GM19099 (cell line): ENCODE data around the gene CXorf38.

Experiments used
- POLR2A ChIP-seq: IDR thresholded peaks from 3 replicates; pipeline ENCODE4 v1.6.1; 2011; ENCODE audit warnings: low read depth; ENCODE audit not compliant: insufficient read length; ENCODE audit errors: extremely low read depth

CXorf38 gene, protein sequence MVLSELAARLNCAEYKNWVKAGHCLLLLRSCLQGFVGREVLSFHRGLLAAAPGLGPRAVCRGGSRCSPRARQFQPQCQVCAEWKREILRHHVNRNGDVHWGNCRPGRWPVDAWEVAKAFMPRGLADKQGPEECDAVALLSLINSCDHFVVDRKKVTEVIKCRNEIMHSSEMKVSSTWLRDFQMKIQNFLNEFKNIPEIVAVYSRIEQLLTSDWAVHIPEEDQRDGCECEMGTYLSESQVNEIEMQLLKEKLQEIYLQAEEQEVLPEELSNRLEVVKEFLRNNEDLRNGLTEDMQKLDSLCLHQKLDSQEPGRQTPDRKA

DNA sequence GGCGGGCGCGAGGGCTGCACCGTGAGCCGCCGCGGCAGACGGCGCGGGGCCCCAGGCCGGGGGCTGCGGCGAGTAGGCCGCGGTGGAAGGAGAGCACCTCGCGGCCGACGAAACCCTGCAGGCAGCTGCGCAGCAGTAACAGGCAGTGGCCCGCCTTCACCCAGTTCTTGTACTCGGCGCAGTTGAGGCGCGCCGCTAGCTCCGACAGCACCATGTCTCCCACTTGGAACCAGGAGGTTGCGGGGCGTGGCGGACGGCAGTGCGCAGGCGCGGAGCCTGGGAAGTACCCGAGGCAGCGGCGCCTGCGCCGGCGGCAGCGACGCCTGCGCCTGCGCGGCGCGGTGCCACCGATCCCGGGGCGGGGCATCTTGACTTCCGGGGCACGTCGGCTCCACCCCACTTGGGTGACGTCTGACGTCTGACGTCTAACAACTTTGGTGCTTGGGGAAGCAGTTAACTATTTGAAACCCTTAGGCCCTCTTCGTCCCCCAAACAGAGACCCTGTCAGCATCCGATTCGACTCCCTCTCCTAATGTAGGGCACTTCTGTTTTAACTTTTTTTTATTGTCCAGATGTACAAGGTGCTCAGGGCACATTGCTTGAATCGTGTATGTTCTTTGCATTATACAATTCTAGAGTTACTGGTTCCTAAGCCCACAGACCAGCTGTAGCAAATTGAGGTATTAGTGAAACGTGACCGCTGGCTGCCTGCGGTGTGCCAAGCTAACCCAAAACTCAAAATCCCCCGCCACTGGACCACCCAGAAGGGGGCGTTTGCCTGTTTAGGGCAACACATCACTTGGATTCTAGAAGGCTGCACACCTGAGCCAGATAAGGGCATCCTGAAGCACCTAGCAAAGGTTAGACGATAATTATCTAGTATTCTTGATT is at the start of gene CXorf38:
CXorf38 (minus strand) TSS at position 255 of the 891 bp plus-strand sequence; CDS start at position 214, 41 bp downstream.
- TF ChIP-seq POLR2A, result peak; percentile 81

DNA sequence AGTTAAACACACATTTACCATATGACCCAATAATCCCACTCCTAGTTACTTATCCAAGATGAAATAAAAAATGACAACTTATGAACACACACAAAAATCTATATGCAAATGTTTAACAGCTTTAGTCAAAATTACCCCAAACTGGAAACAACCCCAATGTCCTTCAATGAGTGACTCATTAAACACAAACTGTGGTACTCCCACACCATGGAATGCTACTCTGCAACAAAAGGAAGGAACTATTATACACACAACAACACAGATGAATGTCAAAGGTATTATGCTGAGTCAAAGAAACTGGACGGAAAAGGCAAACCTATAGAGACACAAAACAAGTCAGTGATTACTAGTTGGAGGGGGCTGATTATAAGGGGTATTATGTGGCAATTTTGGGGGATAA is 47.4 kb upstream of the CXorf38 start:
- no peak for TF ChIP-seq POLR2A

DNA sequence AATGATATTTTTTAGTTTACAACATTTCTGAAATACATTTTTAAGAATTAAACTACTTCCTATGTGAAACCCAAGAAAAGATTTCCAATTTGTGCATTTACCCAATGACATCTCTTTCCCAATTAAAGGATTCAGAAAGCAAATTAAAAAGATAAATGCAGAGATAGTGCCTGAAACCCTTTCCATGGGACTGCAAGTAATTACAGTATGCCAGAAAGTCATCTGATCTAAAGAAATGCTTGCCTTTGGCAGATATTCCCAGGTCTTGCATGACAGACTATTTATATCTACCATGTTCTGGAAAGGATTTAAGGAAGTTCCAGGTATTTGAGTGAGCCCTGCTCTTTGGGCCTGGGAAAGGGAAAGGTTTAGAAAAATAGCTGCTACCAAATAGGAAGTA is 41.6 kb upstream of the CXorf38 start:
- no peak for TF ChIP-seq POLR2A

DNA sequence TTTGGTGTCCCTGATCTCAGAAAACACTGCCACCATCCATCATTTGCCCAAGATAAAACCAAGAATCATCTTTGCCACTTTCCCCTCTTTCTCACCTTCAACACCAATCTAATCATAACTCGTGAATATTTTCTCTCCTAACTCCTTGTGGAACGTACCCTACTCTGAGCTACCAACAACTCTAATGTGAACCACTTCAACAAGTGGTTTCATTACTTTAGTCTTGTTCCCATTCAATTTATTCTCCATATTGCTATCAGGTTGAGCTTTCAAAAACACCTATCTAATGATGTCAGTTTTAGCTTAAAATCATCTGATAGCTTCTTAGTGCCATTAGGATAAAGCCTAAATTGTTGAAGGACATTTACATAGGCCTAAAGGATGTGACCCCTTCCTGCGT is 39.8 kb upstream of the CXorf38 start:
- no peak for TF ChIP-seq POLR2A

DNA sequence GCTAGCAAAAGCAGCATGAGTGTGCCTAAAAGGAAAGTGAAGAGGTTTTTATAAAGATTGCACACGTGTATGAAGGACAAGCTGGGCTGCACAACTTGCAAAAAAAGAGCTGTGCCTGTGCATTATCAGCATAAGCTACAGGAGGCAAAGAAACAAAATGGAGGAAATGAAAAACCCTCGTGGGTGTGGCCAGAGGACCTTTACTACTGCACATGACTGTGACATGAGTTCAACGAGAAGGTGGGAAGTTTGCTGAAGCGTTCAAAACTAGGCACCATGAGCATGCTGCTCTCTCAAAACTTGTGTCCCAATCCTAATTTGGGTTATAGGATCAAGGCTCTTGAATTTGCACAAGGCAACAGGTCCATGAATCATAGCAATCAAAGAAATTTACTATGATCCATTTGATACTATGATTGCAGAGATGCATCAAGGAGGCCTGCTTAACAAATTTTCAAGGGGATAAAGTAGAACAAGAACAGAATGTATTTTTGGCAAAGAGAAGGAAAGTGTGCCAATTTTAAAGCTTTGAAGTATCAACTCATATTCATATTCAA is 38.1 kb upstream of the CXorf38 start:
- no peak for TF ChIP-seq POLR2A

DNA sequence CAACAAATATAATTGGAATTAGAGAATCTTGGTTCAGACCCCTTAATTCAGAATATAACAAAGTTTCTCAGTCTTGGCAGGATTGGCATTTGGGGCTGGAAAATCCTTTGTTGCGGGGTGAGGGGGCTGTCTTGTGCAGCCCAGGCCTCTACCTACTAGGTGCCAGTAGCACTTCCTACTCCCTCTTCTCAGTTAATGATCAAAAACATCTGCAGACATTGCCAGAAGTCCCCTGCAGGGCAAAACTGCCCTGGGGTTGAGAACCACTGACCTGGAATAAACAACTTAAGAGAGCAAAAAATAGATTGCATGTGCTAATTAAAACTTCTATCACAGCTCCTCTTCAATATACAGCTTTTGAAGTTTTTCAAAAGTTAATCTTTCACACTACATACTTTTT is 36.7 kb upstream of the CXorf38 start:
- TF ChIP-seq POLR2A, result no peak

DNA sequence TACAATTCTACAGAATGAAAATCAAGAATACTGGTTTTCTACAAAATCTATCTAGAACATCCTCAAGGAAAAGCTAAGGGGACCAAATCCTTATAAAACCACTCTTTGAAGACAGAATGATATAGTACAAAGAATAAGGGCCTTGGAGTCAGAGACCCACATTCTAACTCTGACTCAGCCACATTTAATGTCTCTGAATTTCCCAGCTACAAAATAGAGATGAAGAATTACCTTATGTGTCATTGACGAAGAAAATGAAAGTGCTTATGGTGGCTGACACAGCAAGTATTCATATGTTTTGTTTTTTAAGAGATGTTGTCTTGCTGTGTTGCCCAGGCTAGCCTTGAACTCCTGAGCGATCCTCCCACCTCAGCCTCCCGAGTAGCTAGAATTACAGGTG is 35.9 kb upstream of the CXorf38 start:
- TF ChIP-seq POLR2A, result no peak

DNA sequence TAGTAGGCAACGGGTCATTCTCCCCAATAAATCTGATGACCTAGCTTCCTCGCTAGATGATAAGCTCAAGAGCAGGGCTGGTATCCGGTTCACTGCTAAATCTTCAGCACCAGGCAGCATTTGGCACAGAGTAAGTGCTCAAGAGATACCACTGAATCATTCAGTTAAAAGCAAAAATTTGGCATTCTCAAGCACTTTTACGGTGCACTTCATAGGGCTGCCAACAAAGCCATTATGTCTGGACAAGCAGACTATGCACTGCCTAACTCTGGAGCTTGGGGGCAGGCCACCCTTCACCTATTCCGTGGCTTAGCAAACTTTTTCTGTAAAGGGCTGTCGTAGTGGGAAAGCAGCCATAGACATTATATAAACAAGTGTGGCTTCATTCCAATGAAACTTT is 23.8 kb upstream of the CXorf38 start:
- TF ChIP-seq POLR2A, result no peak

DNA sequence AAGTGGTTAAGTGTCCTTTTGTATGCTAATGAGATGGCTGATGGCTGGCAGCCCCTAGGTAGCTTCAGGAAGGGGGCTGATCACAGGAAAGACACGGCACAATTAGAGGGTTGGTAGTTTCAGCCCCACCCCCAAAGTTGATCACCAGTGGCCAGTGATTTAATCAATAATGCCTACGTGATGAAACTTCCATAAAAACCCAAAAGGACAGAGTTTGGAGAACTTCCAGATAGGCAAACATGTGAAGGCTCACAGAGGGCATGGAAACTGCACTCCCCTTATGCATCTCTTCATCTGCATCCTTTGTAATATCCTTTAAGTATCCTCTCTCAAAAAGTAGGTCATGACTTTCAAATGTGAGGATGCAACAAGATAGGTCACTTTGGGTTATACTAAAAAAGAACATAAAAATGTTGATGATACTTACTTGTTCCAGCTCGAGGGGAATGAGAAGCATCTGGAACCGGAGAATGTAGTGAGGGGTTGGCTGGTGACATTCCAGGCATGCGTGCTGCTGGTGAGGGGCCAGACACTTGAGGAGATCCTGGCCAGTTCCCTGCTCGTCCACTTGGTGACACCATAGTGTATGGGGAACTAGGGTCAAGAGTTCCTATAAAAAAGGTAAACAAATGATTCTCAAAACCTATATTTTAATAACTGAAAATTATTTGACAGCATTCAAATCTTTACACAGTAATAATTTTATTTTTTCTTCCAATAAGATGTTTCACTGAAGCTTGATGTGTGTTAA is 16.7 kb upstream of the CXorf38 start:
- TF ChIP-seq POLR2A, result no peak

DNA sequence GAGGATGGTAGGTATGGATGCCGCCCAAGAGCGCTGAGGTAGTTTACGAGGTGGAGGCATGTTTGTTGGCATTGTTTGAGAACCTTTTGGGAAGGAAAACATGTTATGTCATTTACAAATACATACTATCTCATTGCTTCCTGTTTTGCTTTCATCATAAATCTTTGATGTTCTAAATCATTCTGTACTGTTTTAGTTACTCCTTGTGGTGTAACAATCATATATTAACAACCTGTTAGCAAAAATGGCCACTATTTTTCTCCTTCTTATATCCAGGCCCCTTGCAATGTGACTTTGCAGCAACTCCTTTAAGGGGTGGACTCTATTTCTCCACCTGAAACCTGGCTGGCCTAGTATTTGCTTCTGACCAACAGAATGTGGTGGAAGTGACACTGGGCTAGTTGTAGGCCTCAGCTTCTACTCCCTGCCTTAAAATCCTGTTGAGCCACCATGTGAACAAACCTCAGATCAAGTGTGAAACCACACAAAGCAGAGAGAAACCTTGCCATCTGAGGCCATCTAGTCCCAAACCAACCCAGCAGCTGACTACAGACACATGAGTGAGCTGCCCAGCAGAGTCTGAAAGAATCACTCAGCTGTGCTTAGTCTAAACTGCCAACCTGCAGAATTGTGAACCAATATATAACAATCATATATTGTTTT is 15.8 kb upstream of the CXorf38 start:
- TF ChIP-seq POLR2A, result no peak

DNA sequence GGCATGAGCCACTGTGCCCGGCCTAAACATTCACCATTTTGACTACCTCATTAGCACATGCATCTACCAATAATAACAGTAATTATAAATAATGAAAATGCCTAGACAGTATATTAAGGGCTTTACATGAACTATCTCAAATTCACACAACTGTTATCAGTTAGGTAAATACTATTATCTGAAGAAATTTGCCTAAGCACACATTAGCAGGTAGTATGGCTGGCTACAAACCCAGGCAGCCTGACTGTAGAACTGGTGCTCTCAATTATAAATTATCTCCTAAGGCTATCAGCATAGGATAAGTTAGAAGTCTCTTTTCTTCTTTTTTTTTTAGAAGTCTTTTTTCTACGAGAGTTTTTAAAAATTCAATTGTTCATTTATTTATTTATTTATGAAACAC is 14.1 kb upstream of the CXorf38 start:
- no peak for TF ChIP-seq POLR2A

DNA sequence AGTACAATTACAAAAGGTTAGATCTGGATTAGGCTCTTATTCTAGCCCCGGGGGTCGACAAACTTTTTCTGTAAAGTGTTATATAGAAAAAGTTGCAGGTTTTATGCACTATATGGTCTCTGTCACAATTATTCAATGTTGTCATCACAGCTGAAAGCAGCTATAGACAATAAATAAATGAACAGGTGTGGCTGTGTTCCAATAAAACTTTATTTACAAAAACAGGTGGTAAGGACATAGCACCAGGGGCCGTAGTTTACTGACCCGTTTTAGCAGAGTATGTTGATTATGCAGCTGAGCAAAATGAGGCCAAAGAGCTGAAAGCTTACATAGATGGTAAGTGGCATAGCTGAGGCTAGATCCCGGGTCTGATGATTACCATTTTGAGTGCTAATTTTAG is 13.0 kb upstream of the CXorf38 start:
- TF ChIP-seq POLR2A, result no peak

DNA sequence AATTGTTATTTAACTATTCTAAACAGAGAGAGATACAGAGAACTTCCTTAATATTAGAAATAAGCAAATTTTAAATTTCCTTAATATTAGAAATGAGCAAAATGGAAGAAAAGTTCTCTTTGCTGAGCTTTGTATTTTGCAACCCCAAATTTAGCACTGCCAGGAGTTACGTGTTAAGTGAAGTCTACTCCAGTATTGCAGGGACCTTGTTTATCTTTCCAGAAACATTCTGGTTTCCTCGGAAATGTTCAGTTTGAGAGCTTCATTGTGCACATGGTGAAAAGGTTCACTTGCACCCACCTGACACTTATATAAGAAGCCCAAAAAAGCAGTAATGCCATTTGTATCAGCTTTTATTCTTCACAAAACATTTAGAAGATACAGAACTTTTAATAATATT is 6.2 kb upstream of the CXorf38 start:
- TF ChIP-seq POLR2A, result no peak

DNA sequence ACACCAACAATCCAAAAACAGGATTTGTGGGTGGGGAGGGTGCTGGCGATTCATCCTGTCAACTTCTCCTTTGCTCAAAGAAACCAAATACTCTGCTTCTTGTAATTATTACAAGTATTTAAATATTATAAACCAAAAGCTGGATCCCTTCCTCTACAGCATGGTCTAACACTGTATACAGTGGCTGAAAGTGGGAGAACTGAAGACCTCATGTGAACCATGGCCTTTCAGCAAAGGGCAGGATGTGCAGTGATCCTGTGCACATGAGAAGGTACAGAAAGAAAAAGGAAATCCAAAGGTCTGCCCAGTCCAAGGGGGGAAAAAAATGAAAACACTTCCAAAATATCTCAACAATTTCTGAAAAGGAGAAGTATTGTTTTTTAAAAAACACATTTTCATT is 5.3 kb upstream of the CXorf38 start:
- no peak for TF ChIP-seq POLR2A
